Measurements from ENCODE around the gene EXOC3L2. TPM values are rescaled to one million over a fixed set of nuclear protein-coding genes. Genes with fewer than 3 reads are reported as not detected.

The EXOC3L2 gene
- polyA plus RNA-seq, 1 of the 3 experiments (the other 2 are of a cell fraction): 0.02 TPM

- H3K4me2 ChIP-seq: no peak overlapping the region
- H3K27ac ChIP-seq (ENCODE audit: low read depth in 2 of 2, low read length in 1 of 2): no peak overlapping the region
- no peaks in the 10 kb centered on the region for H3K36me3 ChIP-seq (replicated peaks in 1 of 2; ENCODE audit: control insufficient read depth in 1 of 2, insufficient read depth in 2 of 2, low read length in 1 of 2)
- no peaks in the 10 kb centered on the region for H3K9me2 ChIP-seq
- TF ChIP-seq RAD21 (IDR thresholded peaks at IDR 0.05; ENCODE audit: low read length) (no peak), POLR2AphosphoS5 (IDR thresholded peaks at IDR 0.05; ENCODE audit: low read depth, low read length) (no peak), MXI1 (IDR thresholded peaks at IDR 0.05; ENCODE audit: low read depth, low read length) (no peak), EZH2phosphoT487 (IDR thresholded peaks at IDR 0.05; ENCODE audit: borderline replicate concordance, low read depth) (no peak), SIN3A (IDR thresholded peaks at IDR 0.05; ENCODE audit: borderline replicate concordance, low read depth, low read length) (no peak), NRF1 (IDR thresholded peaks at IDR 0.05; ENCODE audit: low read depth, low read length) (no peak), JUND (IDR thresholded peaks at IDR 0.05) (no peak), MEF2A (IDR thresholded peaks at IDR 0.05; ENCODE audit: borderline replicate concordance, low read depth) (no peak), PBX3 (IDR thresholded peaks at IDR 0.05) (no peak), CTCF (IDR thresholded peaks at IDR 0.05) (no peak)
- WGBS (ENCODE audit: low lambda C conversion rate): 75% methylated on average over 6 of the region's 14 CpGs
- H3K4me1 ChIP-seq (ENCODE audit: control insufficient read depth in 1 of 2, insufficient read depth in 2 of 2, low read depth in 1 of 2, low read length in 1 of 2): peaks cover 0 to 4% of the 10 kb centered on the region in 2 experiments; a peak in 1 of 4 replicates
- ChIA-PET POLR2A (no interaction called here), CTCF (interaction anchor here (0.9 to 1.8 kb wide), 3 partner anchors 11 to 16 kb away, joined by 3 to 5 read pairs (median 3); partner anchors contain the start of gene TRAPPC6A)
- H4K20me1 ChIP-seq (ENCODE audit: insufficient read depth): no peaks in the 10 kb centered on the region
- H3K9ac ChIP-seq: no peak overlapping the region
- DNase-seq: no peak
- H3K27me3 ChIP-seq (ENCODE audit: insufficient read depth): no peaks in the 10 kb centered on the region
- H3F3A ChIP-seq (replicated peaks; ENCODE audit: insufficient read depth): no peaks in the 10 kb centered on the region
- no peak overlapping the region for H2AFZ ChIP-seq (ENCODE audit: low read depth)
- no peak overlapping the region for H3K4me3 ChIP-seq (ENCODE audit: low read depth in 2 of 2, low read length in 1 of 2)
- no peaks in the 10 kb centered on the region for H3K9me3 ChIP-seq
- H3K79me2 ChIP-seq (ENCODE audit: insufficient read depth): no peaks in the 10 kb centered on the region
These were observed 78.4 kb downstream of the EXOC3L2 start for GRCh38 chr19:45166723-45167252.

- no peak for TF ChIP-seq USF1 (IDR thresholded peaks at IDR 0.05; ENCODE audit: borderline replicate concordance, low read depth)
- Histone ChIP-seq H3K9me3 (no peaks in the 10 kb centered on the region), H3K27ac (ENCODE audit: low read depth in 2 of 2, low read length in 1 of 2) (no peak overlapping the region), H3K9ac (no peak overlapping the region), H3K4me1 (ENCODE audit: control insufficient read depth in 1 of 2, insufficient read depth in 2 of 2, low read depth in 1 of 2, low read length in 1 of 2) (peaks cover 0 to 9% of the 10 kb centered on the region in 2 experiments; a peak in 1 of 4 replicates), H3K36me3 (replicated peaks in 1 of 2; ENCODE audit: control insufficient read depth in 1 of 2, insufficient read depth in 2 of 2, low read length in 1 of 2) (no peaks in the 10 kb centered on the region), H4K20me1 (ENCODE audit: insufficient read depth) (no peaks in the 10 kb centered on the region), H3K9me2 (no peaks in the 10 kb centered on the region), H3K4me3 (ENCODE audit: low read depth in 2 of 2, low read length in 1 of 2) (no peak overlapping the region), H3K27me3 (ENCODE audit: insufficient read depth) (no peaks in the 10 kb centered on the region), H3K79me2 (ENCODE audit: insufficient read depth) (no peaks in the 10 kb centered on the region), H2AFZ (ENCODE audit: low read depth) (no peak overlapping the region), H3K4me2 (no peak overlapping the region), H3F3A (replicated peaks; ENCODE audit: insufficient read depth) (no peaks in the 10 kb centered on the region)
- no peak for DNase-seq
- 100% methylated on average over 1 of the region's 27 CpGs for WGBS (ENCODE audit: low lambda C conversion rate)
- CTCF ChIA-PET: interaction anchor here (0.7 to 2.5 kb wide), 4 partner anchors 11 to 174 kb away, joined by 3 to 9 read pairs (median 3); no protein-coding TSS in a partner anchor
- POLR2A ChIA-PET: interaction anchor here (0.6 kb wide), 1 partner anchor 9 kb away, joined by 3 read pairs; no protein-coding TSS in a partner anchor
These were observed 80.5 kb downstream of the EXOC3L2 start for GRCh38 chr19:45164577-45165335.
